MM.1S (cell line): ENCODE data around the gene C16orf78.
"Not testable (repeated sequence)": the region's sequence is repeated elsewhere in the genome, so short reads cannot be mapped to it uniquely, and the experiment has no call there.

Experiments
- EZH2 ChIP-seq: fragments of 300-600 bp; sonication (generic); optimal IDR thresholded peaks from 2 replicates; pipeline ENCODE3; 2017; ENCODE audit warnings: low read depth, mild to moderate bottlenecking, antibody characterized with exemption, low read length, mixed read lengths
- EZH2phosphoT487 ChIP-seq: fragments of 300-600 bp; sonication (generic); IDR thresholded peaks from 2 replicates; pipeline ENCODE4 v1.6.1; 2018; ENCODE audit warnings: antibody characterized with exemption, low read length
- TF ChIP-seq, protein P1 (sequence below): fragments of 300-600 bp; sonication (generic); IDR thresholded peaks from 2 replicates; pipeline ENCODE4 v1.5.1; 2016; ENCODE audit warnings: antibody characterized with exemption, low read length, mixed read lengths

DNA sequence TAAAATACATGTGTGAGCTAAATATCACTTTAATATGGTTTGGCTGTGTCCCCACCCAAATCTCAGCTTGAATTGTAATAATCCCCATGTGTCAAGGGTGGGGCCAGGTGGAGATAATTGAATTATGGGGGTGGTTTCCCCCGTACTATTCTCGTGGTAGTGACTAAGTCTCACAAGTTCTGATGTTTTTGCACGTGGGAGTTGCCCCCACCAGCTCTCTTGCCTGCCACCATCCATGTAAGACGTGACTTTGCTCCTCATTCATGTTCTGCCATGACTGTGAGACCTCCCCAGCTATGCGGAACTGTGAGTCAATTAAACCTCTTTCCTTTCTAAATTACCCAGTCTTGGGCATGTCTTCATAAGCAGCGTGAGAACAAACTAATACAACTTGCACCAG is 11.9 kb upstream of the C16orf78 start:
- TF ChIP-seq, protein P1, sequence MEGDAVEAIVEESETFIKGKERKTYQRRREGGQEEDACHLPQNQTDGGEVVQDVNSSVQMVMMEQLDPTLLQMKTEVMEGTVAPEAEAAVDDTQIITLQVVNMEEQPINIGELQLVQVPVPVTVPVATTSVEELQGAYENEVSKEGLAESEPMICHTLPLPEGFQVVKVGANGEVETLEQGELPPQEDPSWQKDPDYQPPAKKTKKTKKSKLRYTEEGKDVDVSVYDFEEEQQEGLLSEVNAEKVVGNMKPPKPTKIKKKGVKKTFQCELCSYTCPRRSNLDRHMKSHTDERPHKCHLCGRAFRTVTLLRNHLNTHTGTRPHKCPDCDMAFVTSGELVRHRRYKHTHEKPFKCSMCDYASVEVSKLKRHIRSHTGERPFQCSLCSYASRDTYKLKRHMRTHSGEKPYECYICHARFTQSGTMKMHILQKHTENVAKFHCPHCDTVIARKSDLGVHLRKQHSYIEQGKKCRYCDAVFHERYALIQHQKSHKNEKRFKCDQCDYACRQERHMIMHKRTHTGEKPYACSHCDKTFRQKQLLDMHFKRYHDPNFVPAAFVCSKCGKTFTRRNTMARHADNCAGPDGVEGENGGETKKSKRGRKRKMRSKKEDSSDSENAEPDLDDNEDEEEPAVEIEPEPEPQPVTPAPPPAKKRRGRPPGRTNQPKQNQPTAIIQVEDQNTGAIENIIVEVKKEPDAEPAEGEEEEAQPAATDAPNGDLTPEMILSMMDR, result not testable (repeated sequence)
- not testable (repeated sequence) for TF ChIP-seq EZH2, EZH2phosphoT487
